ENCODE data around the gene KIAA0319L.
A peak's percentile ranks its signal among the peaks of the same experiment; 100 is the strongest.
"Not testable (repeated sequence)": the region's sequence is repeated elsewhere in the genome, so short reads cannot be mapped to it uniquely, and the experiment has no call there.

Gene KIAA0319L

GRCh38 chr1:35486858-35487408 lies 70.3 kb downstream of the KIAA0319L start:
- no peak for DNase-seq (ENCODE audit: low read depth)

DNA sequence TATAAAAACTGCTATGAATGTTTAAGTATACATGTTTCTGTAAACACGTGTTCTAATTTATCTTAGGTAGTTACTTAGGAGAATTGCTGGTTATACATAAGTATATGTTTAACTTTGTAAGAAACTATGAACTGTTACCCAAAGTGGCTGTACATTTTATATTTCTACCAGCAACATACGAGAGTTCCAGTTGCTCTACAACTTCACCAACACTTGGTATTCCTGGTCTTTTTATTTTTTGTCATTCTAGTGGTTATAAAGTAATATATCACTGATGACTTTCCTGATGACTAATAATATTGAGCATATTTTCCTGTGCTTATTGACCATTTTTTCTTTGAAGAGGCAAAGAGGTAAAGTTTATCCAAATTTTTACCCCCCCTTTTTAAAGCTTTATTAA lies 76.0 kb downstream of the KIAA0319L start:
- DNase-seq (ENCODE audit: low read depth), result no peak

DNA sequence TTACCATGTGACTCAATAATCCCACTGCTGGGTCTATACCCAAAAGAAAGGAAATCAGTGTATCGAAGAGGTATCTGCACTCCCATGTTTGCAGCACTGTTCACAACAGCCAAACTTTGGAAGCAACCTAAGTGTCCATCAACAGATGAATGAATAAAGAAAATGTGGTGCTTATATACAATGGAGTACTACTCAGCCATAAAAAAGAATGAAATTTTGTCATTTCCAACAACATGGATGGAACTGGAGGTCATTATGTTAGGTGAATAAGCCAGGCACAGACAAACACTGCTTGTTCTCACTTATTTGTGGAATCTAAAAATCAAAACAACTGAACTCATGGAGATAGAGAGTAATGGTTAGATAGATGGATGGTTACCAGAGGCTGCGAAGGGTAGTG lies 79.3 kb downstream of the KIAA0319L start:
- DNase-seq (ENCODE audit: low read depth), result no peak

GRCh38 chr1:35475856-35476674 lies 81.1 kb downstream of the KIAA0319L start:
- DNase-seq (ENCODE audit: low read depth), result no peak

DNA sequence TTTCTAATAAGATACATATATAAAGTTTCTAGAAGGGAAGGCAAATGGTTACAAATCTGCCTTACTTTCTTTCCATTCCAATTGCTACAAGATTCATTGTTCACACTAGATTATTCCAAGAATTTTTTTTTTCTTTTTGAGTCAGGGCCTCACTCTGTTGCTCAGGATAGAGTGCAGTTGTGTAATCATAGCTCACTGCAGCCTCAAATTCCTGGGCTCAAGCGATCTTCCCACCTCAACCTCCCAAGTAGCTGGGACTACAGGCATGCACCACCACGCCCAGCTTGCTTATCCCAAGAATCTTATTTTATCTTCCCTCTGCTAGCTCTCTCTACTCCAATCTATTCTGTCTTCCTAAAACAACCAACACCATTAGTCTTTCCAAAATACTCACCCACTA lies 81.8 kb downstream of the KIAA0319L start:
- no peak for DNase-seq (ENCODE audit: low read depth)

- not testable (repeated sequence) for DNase-seq (ENCODE audit: low read depth)
These were observed 84.0 kb downstream of the KIAA0319L start for GRCh38 chr1:35473216-35473615.

DNA sequence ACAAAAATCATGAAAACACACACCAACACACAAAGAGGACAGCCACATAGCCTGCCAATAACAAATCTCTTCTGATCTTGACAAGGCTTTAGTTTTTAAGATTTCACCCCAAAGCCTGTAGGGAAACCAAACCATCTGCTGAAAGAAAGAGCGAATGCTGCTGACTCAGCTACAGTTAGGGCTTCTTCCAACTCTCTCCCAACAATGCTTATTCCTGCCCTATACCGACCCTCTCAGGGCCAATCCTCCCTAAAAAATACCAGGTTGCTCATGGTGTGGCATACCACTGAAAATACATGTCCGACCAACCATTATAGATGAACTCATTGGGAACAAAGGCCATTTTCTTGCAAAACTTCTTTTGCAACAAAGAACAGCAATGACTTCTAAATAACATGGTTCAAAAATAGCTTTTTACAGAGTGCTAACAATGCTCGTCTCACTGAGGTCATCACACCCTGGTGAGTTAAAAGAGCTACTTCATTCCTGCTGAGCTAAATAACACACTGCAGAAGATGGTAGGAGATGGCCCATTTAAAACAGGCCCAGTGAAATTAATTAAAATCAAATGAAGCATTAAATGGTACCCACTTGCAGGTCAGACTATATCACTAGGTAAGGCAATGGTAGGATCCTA lies 86.1 kb downstream of the KIAA0319L start:
- DNase-seq (ENCODE audit: low read depth), result no peak

GRCh38 chr1:35466120-35466519 lies 91.1 kb downstream of the KIAA0319L start:
- no peak for DNase-seq (ENCODE audit: low read depth)

- not testable (repeated sequence) for DNase-seq (ENCODE audit: low read depth)
These were observed 93.5 kb downstream of the KIAA0319L start for GRCh38 chr1:35463749-35464148.

DNA sequence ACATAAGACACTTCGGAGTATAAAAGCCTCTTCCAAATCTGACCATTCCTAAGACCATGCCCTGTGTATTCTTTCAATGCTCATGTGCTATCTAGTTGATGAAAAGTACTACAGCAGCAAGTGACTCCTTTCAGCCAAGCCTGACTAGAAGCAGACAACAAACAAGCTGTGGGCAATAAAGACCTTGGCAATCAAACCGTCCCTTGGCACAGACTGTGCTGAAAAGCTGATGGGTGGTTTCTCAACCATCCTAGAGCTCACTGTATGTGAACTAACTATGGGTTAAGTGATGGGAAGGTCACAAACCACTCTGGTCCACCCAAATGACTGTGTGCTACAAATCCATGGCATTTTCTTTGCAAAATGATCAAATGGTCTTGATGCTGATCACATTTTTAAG lies 94.0 kb downstream of the KIAA0319L start:
- no peak for DNase-seq (ENCODE audit: low read depth)

- DNase-seq (ENCODE audit: low read depth), result no peak
These were observed 95.1 kb downstream of the KIAA0319L start for GRCh38 chr1:35461966-35462651.

DNA sequence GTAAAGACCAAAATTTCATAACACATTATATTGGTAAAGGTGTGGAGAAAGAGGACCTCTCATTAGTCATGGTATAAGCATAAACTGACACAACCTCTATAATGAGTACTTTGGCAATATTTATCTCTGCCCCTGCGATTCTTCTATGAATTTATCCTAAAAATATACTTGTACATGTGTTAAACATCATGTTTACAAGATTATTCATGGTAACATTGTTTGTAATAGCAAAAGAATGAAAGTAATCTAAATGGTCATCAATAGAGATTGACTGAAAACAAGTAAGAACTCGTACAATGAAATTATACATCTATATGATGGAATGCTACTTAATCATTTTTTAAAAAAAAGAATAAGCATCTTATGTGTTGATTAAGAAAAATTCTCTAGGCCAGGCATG lies 96.4 kb downstream of the KIAA0319L start:
- DNase-seq (ENCODE audit: low read depth), result no peak

GRCh38 chr1:35454616-35455015 lies 102.6 kb downstream of the KIAA0319L start:
- DNase-seq (ENCODE audit: low read depth), result no peak

DNA sequence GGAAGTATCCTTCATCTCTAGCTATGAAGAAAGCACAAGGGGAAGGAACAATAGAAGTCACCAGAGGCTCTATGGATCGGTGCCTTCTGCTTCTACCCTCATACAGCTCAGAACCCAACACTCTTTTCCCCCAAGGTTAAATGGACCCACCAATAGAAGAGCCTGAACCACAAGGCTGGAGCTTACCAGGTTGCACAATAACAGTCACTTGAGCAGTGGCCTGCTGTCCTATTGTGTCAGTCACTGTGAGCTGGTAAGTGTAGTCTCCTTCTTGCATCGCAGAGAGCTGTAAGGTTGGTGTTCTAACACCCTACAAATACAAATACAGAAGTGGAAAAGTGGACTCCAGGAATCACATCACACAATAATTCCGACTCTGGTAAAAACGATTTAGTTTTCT lies 103.0 kb downstream of the KIAA0319L start:
- DNase-seq (ENCODE audit: low read depth), result no peak

- no peak for DNase-seq (ENCODE audit: low read depth)
These were observed 104.2 kb downstream of the KIAA0319L start for GRCh38 chr1:35453031-35453430.

GRCh38 chr1:35452106-35452774 lies 105.0 kb downstream of the KIAA0319L start:
- no peak for DNase-seq (ENCODE audit: low read depth)

DNA sequence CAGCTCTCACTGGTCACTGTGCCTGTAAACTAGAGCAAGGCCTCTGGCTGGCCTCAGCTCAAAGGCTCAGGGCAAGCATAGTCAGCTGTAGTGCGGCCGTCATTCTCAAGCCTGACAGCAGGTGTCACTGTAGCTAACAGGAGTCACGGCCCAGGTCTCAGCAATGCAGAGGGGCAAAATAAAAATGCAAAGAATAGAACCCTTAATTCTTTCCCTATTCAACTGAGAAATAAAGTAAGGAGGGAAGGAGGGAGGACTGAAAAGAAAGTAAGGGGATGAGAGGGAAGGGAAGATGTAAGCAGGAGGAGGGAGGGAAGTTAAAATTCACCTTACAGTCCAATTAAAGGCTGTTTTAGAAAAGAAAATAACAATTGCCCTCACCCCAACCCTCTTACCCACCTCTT lies 106.1 kb downstream of the KIAA0319L start:
- DNase-seq (ENCODE audit: low read depth), result peak; percentile 69

GRCh38 chr1:35449334-35450008 lies 107.7 kb downstream of the KIAA0319L start:
- DNase-seq (ENCODE audit: low read depth), result no peak

- DNase-seq (ENCODE audit: low read depth), result no peak
These were observed 108.8 kb downstream of the KIAA0319L start for GRCh38 chr1:35448344-35448801.

DNA sequence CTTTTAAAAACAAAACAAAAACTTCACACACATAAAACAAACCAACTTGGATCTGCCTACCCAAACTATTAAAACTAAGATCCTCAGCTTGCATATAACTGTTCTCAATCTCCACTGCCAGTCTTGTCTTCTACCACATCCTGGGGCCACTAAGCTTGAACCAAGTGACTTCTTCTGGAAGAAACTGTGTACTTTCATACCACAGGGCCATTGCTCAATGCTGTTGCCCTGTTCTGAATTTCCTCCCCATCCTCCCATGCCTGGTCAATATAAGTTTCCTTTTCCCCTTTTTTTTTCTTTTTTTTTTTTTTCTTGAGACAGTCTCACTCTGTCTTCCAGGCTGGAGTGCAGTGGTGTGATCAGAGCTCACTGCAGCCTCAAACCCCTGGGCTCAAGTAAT lies 109.9 kb downstream of the KIAA0319L start:
- DNase-seq (ENCODE audit: low read depth), result no peak

DNA sequence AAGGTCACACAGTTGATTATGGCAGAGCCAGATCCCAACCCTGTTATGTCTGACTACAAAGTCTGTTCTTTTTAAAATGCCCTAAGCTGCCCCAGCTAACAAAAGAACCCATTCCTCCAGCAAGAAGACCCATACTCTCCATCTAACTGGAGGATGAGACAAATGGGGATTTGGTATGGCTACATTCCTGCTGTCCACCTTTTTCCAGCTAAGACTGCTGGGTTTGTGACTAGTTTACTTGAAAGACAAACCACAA lies 112.8 kb downstream of the KIAA0319L start:
- no peak for DNase-seq (ENCODE audit: low read depth)

All from stimulated activated CD8-positive, alpha-beta memory T cell treated with anti-CD3 and anti-CD28 coated beads, Interleukin-7, amount 100 ng/mL, for 24 hours (primary cell).